Chondrocyte (in vitro differentiated cells): Measurements from ENCODE around the gene PSMG4. TPM values are rescaled to one million over a fixed set of nuclear protein-coding genes. Genes with fewer than 3 reads are reported as not detected.

Experiments
- DNase-seq: peaks from one replicate; pipeline ENCODE4 v3.0.0; 2021; ENCODE audit warnings: mixed read lengths, low spot score
- H3K27ac Mint-ChIP-seq: one replicate; pipeline ENCODE4 v1.8.0; 2021; ENCODE audit warnings: mild to moderate bottlenecking, moderate library complexity, mixed read lengths; ENCODE audit not compliant: unreplicated experiment
- H3K27me3 Mint-ChIP-seq: 2 replicates; pipeline ENCODE4 v1.8.0; 2021; ENCODE audit warnings: low read depth, mixed read lengths
- H3K36me3 Mint-ChIP-seq: 2 replicates; pipeline ENCODE4 v1.8.0; 2021; ENCODE audit warnings: low read depth, mixed read lengths
- H3K4me1 Mint-ChIP-seq: 2 replicates; pipeline ENCODE4 v1.8.0; 2021; ENCODE audit warnings: low read depth, mild to moderate bottlenecking, mixed read lengths
- H3K4me3 Mint-ChIP-seq: one replicate; pipeline ENCODE4 v1.8.0; 2021; ENCODE audit warnings: mild to moderate bottlenecking, moderate library complexity, mixed read lengths; ENCODE audit not compliant: unreplicated experiment
- H3K9me3 Mint-ChIP-seq: 2 replicates; pipeline ENCODE4 v1.8.0; 2021; ENCODE audit warnings: low read depth, mixed read lengths
- total RNA-seq: library from RNA; stranded (reverse); gene quantifications from 3 replicates; pipeline ENCODE4 v1.2.1, GENCODE V29; 2021
- TF ChIP-seq, protein P1 (sequence below): fragments of 200-600 bp; sonication (generic); IDR thresholded peaks from 2 replicates; pipeline ENCODE4 v1.5.0; 2021; ENCODE audit warnings: antibody characterized with exemption, mild to moderate bottlenecking, moderate library complexity

PSMG4 gene
- total RNA-seq, 1 donor from 2014 or later = 16.2 TPM

DNA sequence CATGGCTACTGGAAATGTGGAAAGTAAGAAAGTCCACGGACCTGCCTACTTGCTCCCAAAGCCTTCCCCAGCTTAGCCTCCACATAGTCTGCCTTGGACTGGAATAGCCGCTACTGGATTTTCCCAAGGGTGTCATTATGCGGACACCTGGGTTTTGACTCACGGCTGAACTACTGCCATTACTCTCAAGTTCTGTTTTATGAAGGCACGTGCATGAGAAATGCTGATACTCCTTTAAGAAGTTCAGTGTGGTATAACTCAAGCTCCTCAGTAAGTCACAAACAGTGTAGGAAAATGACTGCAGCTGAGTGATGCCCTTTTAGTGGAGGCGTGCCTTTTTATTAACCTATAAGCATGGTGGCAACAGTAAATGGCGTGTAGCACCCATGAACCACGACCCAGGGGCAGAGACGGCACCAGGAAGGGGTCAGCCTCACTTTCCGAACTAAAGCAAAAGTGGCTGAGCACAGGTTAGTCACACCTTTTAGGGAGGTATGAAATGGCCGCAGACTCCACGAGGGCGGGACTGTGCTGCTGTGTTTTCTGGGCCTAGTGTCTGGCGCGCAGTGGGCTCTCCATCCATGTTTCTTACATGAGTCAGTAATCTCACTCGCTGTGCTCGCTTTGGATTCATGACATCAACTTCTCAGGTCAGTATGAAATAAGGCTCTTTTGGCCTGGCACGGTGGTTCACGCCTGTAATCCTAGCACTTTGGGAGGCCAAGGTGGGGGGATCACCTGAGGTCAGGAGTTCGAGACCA, 23.9 kb downstream of the PSMG4 start:
- TF ChIP-seq, protein P1, sequence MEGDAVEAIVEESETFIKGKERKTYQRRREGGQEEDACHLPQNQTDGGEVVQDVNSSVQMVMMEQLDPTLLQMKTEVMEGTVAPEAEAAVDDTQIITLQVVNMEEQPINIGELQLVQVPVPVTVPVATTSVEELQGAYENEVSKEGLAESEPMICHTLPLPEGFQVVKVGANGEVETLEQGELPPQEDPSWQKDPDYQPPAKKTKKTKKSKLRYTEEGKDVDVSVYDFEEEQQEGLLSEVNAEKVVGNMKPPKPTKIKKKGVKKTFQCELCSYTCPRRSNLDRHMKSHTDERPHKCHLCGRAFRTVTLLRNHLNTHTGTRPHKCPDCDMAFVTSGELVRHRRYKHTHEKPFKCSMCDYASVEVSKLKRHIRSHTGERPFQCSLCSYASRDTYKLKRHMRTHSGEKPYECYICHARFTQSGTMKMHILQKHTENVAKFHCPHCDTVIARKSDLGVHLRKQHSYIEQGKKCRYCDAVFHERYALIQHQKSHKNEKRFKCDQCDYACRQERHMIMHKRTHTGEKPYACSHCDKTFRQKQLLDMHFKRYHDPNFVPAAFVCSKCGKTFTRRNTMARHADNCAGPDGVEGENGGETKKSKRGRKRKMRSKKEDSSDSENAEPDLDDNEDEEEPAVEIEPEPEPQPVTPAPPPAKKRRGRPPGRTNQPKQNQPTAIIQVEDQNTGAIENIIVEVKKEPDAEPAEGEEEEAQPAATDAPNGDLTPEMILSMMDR = no peak
- peak overlapping the region; percentile 97 for H3K27ac Mint-ChIP-seq
- H3K4me1 Mint-ChIP-seq = peaks cover 41% of the 10 kb centered on the region
- peak; percentile 26 for DNase-seq
- H3K36me3 Mint-ChIP-seq = peaks cover 14% of the 10 kb centered on the region
- no peak overlapping the region for H3K4me3 Mint-ChIP-seq
- H3K27me3 Mint-ChIP-seq = no peaks in the 10 kb centered on the region
- H3K9me3 Mint-ChIP-seq = no peaks in the 10 kb centered on the region

DNA sequence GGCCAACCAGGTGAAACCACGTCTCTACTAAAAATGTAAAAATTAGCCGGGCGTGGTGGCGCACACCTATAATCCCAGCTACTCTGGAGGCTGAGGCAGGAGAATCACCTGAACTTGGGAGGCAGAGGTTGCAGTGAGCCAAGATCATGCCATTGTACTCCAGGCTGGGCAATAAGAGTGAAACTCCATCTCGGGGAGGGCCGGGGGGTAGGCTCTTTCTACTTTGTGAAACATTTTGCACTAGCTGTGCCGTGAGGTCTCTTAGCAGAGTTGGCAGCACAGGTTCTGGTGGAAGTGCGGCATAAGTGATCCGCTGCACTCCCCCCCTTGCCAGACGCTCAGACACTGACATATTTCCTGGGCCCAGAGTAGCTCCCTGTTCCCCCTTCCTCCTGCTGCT, 24.5 kb downstream of the PSMG4 start:
- H3K27me3 Mint-ChIP-seq = no peaks in the 10 kb centered on the region
- H3K27ac Mint-ChIP-seq = peak overlapping the region; percentile 10
- H3K4me3 Mint-ChIP-seq = no peak overlapping the region
- TF ChIP-seq, protein P1 = no peak
- no peaks in the 10 kb centered on the region for H3K9me3 Mint-ChIP-seq
- peaks cover 41% of the 10 kb centered on the region for H3K4me1 Mint-ChIP-seq
- DNase-seq = peak; percentile 49
- peaks cover 17% of the 10 kb centered on the region for H3K36me3 Mint-ChIP-seq

DNA sequence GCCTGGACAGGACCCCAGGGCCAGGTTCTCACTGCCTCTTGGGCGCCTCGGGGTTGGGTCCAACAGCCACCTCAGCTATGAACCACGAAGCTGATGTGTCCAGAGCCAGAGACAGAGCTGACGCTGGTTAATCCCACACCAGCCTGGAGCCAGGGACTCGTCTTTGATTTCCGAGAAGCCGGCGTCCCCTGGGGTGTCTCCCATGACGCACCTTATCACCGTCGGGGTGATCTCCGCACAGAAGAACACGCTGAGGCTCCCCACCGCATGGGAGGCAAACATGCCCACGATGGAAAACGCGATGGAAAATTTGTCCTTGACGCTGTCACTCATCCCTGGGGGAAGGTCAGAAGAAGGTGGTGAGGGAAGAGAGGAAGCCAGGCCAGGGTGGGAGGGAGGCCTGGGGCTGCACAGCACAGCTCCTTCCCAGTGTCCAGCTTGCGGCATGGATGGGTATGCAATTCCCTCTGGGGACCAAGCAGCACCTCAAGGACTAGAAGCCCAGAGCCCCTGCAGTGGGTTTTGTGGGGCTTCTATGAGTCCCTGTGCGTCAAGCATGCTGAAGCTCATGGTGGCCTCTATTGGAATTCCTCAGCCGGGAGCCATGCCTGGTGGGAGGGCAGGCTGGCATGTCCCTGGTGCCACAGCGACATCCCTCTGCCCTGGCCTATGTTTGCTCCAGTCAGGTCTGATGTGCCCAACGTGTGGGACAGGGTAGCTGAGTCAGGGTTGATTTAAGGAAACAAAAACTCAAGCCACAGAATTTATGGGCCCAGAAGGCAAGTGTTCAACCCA, 25.1 kb downstream of the PSMG4 start:
- Mint-ChIP-seq H3K4me3 (no peak overlapping the region), H3K36me3 (peaks cover 21% of the 10 kb centered on the region), H3K9me3 (no peaks in the 10 kb centered on the region)

DNA sequence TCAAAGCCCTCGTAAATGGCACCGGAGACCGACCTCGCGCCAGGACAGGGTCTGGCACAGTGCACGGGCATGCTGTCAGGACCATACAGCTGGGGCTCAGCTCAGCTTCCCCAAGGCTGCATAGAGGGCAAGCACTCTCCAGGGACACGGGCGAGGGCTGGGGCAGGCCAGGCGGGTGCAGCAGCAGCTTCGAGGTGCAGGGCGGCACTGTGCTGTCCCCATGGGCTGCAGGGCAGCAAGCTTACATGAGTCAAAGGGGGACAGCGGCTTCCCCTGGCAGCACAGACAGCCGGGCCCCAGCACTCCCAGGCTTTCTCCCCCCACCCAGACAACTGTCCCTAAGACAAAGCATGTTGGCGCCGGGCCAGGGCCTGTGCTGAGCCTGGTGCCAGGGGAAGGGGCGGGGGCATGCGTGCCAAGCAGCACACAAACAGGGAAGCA, 25.7 kb downstream of the PSMG4 start:
- Mint-ChIP-seq H3K27ac (no peak overlapping the region), H3K27me3 (no peaks in the 10 kb centered on the region)

More for the DNA sequence above, 25.1 kb downstream of the PSMG4 start:
- DNase-seq = peak; percentile 82
- Mint-ChIP-seq H3K4me1 (peaks cover 41% of the 10 kb centered on the region), H3K27ac (no peak overlapping the region), H3K27me3 (no peaks in the 10 kb centered on the region)
- TF ChIP-seq, protein P1 = no peak

More for the DNA sequence above, 25.7 kb downstream of the PSMG4 start:
- Mint-ChIP-seq H3K9me3 (no peaks in the 10 kb centered on the region), H3K4me1 (peaks cover 40% of the 10 kb centered on the region), H3K4me3 (no peak overlapping the region), H3K36me3 (peaks cover 21% of the 10 kb centered on the region)
- TF ChIP-seq, protein P1 = no peak
- peak; percentile 86 for DNase-seq
